Fibroblast of the aortic adventitia (primary cell): Measurements from ENCODE around the gene RIGI. TPM values are rescaled to one million over a fixed set of nuclear protein-coding genes. Genes with fewer than 3 reads are reported as not detected.
A peak's percentile ranks its signal among the peaks of the same experiment; 100 is the strongest.
"Not testable (repeated sequence)": the region's sequence is repeated elsewhere in the genome, so short reads cannot be mapped to it uniquely, and the experiment has no call there.

Experiments
- DNase-seq: peaks from one replicate; pipeline ENCODE4 v3.0.0-alpha.2; 2010; ENCODE audit warnings: low read depth
- H3K4me3 ChIP-seq: 2 replicates; pipeline ENCODE4 v1.5.1; 2011; ENCODE audit warnings: low read depth, mild to moderate bottlenecking, control low read depth, low read length, moderate library complexity
- total RNA-seq: library from RNA; depleted of rRNA; stranded (reverse); fragments of >200 nt; gene quantifications from 2 replicates; pipeline ENCODE4 v1.2.3, GENCODE V29; 2012; ENCODE audit warnings: low replicate concordance
- TF ChIP-seq, protein P1 (sequence below): IDR thresholded peaks from 2 replicates; pipeline ENCODE4 v1.5.1; 2011; ENCODE audit warnings: mild to moderate bottlenecking, low read length, control low read depth, inconsistent platforms; ENCODE audit not compliant: insufficient read depth

Gene RIGI
- total RNA-seq, 1 donor = 10.2 TPM

DNA sequence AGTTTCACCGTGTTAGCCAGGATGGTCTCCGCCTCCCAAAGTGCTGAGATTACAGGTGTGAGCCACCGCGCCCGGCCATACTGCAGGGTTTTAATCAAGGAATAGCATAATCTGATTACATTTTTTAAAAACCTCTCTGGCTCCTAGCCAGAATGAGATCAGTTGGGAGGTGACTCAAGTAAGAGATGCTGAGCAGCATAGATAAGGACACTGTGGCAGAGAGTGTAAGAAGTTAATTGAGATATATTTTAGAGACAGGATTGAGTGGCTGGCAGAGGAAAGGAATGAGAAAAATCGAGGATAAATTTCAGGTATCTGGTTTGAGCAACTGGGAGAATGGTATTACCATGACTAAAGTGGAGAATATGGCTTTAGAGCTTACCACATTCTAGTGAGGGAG lies 7.3 kb upstream of the RIGI start:
- TF ChIP-seq, protein P1, sequence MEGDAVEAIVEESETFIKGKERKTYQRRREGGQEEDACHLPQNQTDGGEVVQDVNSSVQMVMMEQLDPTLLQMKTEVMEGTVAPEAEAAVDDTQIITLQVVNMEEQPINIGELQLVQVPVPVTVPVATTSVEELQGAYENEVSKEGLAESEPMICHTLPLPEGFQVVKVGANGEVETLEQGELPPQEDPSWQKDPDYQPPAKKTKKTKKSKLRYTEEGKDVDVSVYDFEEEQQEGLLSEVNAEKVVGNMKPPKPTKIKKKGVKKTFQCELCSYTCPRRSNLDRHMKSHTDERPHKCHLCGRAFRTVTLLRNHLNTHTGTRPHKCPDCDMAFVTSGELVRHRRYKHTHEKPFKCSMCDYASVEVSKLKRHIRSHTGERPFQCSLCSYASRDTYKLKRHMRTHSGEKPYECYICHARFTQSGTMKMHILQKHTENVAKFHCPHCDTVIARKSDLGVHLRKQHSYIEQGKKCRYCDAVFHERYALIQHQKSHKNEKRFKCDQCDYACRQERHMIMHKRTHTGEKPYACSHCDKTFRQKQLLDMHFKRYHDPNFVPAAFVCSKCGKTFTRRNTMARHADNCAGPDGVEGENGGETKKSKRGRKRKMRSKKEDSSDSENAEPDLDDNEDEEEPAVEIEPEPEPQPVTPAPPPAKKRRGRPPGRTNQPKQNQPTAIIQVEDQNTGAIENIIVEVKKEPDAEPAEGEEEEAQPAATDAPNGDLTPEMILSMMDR = no peak
- no peak overlapping the region for H3K4me3 ChIP-seq
- DNase-seq = no peak

- no peak for DNase-seq
- TF ChIP-seq, protein P1 = no peak
- peak overlapping the region; percentile 81 for H3K4me3 ChIP-seq
Measured at GRCh38 chr9:32526707-32527048, 682 bp upstream of the RIGI start.

DNA sequence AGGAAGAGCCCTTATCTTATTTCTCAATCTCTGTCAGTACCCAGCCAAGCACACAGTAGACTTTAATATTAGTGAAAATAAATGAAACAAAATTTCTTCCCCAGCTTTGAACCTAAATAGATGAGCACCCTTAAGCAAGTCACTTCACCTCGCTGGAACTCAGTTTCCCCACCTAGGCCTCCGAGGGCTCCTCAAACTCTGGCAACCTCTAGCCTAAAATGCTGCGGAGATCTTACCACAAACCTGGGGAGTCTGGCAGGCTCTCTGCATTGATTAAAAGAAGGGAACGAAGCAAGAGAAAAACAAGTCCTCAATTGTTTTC lies 326 bp downstream of the RIGI start:
- peak overlapping the region; percentile 81 for H3K4me3 ChIP-seq
- TF ChIP-seq, protein P1 = no peak
- no peak for DNase-seq

DNA sequence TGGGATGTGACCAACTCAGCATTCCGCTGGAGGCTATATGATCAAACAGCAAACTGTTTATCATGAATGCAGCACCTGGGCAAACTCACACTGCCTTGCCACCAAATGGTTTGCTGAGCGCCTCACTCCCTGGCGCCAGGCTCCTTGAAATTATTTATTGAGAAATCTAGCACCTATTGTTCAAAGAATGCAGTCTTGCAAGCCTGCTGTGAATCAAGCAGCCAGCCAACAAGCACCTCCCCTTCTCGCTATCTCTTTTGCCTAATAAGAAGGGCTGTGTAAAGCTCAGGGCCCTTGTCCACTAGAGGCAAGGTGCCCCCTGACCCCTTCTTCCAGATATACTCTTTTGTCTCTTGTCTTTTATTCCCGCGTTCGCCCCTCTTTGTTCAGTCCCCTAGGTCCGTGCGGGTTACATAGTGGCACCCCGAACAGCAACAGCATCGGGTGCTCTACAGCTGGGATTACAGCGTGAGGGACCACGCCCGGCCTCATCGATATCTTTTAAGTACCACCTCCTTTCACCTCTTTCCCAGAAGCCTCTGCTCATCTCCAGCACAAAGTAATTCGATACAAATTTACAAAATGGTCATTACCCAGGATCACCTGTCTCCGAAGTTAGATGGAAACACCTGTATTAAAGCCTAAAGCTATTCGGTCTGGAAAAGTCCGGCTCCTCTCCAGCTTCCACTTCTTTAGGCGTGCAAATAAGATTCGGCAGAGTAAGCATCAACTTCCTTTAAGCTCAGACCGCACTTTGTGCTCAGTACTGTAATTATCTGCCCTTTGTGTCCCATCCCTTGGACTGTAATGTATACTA lies 896 bp downstream of the RIGI start:
- peak; percentile 19 for DNase-seq

DNA sequence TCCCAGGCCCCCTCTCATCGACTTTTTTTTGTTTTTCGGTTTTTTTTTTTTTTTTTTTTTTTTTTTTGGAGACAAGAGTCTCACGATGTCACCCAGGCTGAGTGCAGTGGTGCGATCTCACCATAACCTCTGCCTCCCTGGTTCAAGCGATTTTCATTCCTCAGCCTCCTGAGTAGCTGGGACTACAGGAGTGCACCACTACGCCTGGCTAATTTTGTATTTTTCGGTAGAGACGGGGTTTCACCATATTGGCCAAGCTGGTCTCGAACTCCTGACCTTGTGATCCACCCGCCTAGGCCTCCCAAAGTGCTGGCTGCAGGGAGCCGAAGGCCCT lies 1.5 kb downstream of the RIGI start:
- DNase-seq, H3K4me3 ChIP-seq: not testable (repeated sequence)

More for the DNA sequence above, 896 bp downstream of the RIGI start:
- TF ChIP-seq, protein P1 = no peak
- H3K4me3 ChIP-seq = peak overlapping the region; percentile 81

- H3K4me3 ChIP-seq = no peak overlapping the region
- TF ChIP-seq, protein P1 = no peak
- DNase-seq = no peak
Measured at GRCh38 chr9:32523910-32524309, 2.1 kb downstream of the RIGI start.

DNA sequence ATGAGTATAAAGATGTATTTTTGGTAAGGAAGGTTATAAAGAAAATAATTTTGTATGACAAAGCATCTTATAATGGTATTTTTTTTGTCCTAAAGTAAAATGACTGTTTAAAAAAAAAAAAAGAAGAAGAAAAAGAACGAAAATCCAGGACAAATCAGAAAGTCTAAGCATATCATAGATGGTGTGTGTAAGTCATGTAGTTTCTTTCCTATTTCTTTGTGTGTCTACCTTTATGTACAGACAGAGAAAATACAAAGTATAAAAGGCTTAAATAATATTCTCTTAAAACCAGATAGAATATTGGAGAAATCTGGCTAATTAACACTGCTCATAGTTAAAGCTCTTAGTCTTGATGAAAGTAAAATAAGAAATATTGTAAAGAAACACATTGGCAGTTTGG lies 7.7 kb downstream of the RIGI start:
- no peak overlapping the region for H3K4me3 ChIP-seq
- DNase-seq = no peak
- TF ChIP-seq, protein P1 = no peak
